GM21717 (cell line): Measurements from ENCODE around the gene CACNA2D1.

Experiments used
- ATAC-seq: cut with Tn5 transposase; IDR thresholded peaks from one replicate; pipeline ENCODE4 v1.9.1; 2021; ENCODE audit warnings: mild to moderate bottlenecking, moderate library complexity; ENCODE audit not compliant: unreplicated experiment

Gene CACNA2D1

DNA sequence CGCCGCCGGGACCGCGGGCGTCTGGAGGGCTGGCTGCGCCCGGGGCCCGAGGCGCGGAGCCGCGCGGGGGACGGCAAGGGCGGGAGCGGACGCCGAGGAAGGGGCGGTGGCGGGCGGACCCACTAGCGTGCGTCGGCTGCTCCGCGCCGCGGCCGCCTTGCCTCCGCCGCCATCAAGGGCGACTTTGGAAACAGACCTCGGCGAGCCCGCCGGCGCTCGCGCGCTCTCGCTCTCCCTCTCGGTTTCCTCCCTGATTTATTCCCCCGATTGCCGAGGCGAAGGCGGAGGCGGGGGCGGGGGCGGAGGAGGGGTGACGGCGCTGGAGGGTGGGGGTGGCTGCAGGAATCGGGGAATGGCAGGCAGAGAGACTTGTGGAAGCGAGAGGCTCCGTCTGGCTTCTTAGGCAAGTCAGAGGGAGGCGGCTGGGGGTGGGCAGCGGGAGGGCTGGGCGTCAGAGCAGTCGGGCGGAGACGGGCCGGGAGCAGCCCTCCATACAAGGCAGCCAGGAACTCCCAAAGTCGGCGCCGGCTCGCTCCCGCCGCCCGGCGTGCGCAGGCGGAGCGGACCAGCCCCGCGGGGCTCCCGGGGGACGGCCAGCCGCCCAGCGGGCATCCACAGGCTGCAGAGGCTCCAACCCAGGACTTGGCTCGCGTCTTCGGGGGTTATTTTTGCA, at the start of gene CACNA2D1:
Gene CACNA2D1 (minus strand): TSS at position 231 of the 673 bp plus-strand sequence.
- ATAC-seq, result no peak

DNA sequence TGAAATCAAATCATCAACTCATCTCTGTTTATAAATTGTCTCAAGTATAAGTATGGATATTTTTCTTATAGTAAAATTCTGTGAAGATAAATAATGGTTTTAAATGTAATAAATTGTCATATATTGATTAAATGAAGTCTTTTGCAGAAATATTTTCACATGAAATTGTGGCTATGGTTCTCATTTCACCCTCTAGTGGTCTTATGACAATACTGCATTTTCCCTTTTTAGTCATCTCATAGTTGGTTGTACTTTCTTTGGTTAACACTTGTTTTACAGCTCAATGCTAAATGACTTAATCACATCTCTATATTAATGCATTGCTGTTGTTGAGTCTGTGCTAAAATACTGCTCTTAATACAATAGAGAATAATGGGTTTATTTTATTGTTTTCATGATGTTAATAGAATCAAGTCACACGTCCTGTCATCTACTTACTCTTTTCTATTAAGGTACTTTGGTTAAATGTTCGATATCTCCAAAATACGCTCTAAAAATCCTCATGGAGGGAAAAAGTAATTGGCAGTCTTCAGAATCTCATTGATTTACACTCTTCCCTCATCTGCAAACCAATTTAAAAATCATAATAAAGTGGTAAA, 38.0 kb upstream of the CACNA2D1 start:
- no peak for ATAC-seq

DNA sequence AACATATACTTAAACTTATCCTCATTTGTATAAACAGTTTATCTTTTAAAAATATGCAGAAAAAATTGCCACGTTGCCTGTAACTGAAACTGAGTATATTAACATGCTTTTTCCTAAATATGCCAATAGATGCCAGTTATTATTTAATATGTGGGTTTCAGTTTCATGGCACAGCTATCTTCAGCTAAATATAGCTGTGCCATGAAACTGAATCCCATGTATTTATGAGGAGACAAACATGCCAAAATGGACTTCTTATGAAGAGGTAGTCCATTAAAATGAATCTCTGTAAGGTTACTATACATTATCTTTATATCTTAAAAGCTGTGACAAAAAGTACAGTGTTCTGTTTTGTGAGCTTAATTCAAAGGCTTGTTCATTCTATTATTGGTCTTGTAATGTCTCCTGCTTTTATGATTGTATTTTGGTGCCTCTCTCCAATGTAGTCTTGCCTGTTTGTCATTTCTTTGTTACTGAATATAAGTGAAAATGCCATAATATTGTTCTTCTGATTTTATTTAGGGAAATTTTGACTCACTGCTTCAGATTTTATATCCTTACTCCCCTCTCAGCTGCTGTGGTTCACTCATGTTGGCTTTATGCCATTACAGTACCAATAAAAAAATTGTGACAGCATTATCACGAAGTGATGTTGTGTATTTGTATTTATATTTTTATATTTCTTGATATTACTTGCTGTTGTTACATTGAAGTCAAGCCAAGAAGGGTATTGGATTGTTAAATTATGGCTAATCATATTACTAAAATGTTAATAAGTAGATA, 34.3 kb upstream of the CACNA2D1 start:
- no peak for ATAC-seq

DNA sequence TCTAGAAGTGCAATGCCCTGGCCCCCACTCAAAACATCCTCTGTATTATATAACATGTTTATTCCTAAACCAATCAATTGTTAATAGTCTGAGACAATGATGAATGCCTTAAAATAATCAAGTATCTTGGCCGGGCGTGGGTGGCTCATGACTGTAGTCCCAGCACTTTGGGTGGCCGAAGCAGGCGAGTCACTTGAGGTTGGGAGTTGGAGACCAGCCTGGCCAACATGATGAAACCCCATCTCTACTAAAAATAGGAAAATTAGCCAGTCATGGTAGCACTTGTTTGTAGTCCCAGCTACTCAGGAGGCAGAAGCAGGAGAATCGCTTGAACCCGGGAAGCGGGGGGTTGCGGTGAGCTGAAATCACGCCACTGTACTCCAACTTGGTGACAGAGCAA, 29.4 kb upstream of the CACNA2D1 start:
- ATAC-seq, result no peak

DNA sequence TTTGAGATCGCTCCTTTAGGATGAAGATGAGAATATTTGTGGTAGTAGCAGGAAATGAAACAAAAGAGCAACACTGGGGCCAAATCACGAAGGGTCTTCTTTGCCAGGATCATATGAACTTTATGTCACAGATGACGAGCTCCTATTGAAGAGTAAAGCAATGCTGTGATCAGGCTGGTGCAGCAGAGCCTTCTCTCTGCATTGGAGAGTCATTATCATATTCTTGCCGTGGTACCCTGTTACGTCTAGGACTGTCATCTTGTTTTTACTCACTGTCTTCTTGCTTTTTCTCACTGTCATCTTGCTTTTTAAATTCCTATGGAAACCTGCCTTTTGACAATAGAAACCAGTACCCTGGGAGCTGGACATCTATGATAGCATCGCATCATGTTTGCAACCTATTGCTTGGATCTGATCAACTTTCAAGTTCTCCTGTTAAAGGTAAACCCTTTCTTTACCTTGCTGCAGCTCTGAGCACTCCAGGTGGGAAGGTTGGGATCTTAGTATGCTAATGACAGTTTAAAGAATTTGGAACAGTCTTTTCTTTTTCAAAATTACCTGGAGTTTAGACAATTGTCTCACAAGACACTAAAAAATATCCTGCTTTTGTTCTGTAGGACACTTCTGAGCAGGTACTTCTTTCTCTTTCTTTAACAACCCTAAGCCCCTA, 27.9 kb upstream of the CACNA2D1 start:
- no peak for ATAC-seq

DNA sequence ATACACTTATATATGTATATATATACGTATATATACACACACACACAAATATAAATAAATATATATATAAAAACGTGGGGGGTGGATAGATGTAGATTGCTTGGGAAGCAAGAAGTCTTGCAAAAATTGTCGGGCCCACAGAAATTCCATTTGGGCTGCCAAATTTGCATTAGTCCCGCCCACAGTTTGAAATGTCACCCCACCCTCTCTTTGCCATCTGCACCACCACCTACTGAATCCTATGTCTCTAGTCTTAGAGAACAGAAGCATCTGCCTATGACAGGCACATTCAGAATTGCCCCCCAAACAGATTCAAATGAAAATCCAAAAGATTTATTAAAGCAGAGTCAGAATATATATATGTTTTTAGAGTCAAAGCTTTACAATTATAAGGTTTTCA, 25.6 kb upstream of the CACNA2D1 start:
- ATAC-seq, result no peak

DNA sequence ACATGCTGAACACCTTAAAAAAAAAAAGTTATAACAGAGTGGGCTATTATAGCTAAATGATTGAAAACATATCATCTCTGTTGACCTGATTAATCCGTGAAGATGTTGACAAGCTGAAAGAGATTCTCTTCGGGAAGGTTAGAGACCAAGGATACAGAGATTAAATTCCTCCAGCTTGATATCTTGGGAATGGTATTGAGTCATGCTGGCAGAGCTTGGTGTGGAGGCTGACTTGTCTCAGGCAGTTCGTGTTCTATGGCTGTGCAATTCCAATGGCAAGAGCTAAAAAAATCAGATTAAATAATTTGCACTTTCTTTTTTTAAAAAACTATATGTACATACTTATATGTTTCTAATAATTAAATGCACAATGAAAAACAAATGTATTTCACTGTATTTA, 24.9 kb upstream of the CACNA2D1 start:
- no peak for ATAC-seq

DNA sequence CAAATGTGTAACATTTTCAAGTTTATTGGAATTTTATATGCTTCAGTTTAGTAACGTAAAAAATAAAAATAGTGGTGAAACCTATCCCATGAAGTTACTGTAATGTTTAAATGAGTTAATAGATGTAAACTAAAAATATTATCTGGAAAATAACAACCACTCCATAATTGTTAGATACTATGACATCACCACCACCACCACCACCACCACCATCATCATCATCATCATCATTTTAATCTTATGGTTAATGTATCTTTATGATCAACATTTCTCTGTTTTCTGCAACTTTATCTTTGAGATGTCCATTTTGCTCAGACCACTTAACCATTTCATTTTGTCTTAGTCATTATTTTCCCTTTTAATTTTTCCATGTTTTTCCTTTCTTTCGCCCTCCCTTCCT, 23.4 kb upstream of the CACNA2D1 start:
- no peak for ATAC-seq

DNA sequence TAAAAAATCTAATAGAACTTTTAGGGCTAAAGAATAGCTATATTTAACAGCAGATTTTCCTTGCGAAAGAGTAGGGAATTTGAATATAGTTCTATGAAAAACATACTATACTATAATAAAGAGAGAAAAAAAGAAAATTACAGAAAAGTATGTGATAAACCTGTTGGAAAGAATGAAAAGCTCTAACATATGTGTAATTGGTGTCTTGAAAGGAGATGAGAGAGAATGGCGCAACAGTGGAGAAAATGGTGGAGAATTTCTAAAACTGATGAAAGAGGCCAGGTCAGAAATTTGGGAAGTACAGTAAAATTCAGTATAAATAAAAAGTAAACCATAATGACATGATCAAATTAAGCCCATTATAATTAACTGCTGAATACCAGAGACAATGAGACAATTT, 20.8 kb upstream of the CACNA2D1 start:
- ATAC-seq, result no peak

DNA sequence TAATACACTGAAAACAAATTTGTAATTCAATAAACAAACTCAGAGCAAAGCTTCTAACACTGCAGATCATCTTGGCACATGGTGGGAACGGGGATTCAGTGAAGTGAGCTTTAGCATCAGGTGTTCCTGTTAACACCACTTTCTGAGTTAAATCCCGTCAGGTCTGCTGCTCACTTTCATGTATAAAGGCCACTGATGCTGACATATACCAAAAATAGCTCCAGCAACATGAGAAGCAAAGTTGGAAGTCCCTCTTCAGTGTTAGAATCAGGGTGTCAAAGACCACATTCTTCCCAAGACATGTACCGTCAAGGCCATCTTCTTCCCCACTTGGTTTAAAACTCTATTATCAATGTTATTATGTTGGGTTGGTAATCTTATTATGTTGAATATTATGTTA, 11.7 kb upstream of the CACNA2D1 start:
- no peak for ATAC-seq

DNA sequence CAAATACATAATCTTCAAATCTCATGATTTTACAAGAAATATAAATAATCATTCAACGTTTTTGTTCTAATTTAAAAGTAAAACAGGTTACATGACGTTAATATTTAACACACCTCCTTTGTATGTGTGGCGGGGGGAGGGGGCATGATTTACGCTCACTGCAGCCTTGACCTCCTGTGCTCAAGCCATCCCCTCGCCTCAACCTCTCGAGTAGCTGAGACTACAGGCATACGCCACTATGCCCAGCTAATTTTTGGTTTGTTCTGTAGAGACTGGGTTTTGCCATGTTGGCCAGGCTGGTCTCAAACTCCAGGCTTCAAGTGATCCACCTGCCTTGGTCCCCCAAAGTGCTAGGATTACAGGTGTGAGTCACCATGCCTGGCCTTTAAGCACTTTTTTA, 7.2 kb upstream of the CACNA2D1 start:
- ATAC-seq, result no peak

DNA sequence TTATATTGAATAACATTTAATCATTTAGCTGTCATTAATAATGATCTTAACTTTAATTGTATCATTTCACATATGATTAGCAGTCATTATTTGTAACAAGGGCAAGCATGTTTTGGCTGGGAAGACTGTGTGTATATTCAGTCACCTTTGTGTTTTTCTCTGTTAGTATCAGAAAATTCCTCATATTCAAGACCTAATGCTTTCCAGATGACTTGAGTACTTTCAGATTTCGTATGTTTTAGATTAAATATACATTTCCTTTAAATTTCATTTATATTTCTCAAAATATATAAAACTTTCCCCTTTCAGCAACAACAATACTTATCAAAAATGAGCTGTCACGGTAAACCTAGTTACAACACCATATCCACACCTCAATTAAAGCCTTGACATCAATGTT, 6.3 kb upstream of the CACNA2D1 start:
- ATAC-seq, result no peak

DNA sequence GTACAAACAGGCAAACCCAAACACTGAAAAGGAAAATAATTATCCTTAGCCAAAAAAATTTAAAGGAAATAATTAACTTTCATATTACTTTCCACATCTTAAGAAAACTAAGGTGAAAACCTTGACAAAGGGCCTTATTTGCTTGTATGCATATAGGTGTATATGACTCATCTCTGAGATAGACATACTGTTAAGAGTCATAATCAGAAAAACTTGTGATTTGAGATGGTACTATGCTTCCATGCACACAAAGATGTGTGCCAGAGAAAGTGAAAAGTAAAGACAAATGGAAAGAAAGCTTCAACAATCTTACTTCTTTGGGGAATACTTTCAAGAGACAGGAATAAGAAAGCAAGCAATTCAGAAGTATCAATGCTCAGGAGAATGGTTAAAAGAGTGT, 3.3 kb upstream of the CACNA2D1 start:
- no peak for ATAC-seq

DNA sequence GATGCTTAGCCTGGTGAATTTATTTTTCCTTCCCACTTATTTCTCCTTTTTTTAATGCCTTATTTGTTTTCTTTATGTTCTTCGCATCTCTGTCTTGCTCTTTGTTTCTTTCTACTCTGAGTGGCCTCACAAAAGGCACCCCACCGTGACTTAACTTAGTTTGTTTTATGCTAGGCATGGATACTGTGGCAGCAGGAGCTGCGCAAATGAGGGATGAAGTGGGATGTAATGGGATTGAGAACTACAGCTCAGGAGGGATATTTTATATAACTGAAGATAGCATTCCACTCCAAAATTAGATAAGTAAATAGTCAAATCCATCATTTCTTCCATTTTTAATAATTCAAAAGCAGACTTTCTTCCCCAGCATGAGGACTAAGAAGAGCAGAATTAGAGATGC, 1.7 kb upstream of the CACNA2D1 start:
- no peak for ATAC-seq

DNA sequence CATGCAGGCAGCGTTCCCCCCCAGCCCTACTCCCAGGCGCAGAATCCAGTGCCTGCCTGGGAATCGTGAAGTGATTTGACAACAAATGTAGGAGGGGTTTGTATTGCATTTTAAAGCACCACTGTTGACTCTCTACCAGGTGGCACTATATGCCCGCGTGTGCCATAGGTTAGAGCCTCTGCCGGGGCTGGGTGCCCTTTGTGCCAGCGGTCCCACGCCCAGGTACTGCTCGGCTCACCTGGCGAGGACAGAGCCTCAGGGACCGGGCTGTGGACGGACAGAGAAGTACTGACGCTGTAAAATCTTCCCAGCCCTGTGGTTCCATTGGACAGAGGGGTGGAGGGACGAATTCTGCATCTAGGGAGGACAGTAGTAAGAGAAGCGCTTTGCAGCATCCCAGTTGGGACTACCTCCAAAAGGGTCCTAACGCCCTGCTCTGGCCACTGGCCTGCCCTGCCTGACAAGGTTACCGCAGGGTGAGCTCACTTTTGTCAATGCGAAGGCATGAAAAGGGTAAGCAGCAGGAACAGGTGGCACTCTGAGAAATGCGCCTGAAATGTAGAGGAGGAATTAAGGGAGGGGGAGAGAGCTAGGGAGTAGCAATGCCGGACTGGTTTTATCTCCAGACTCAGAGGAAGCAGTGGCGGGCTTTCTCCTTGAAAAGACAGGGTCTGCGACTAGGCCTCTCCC, 788 bp upstream of the CACNA2D1 start:
- ATAC-seq, result no peak

DNA sequence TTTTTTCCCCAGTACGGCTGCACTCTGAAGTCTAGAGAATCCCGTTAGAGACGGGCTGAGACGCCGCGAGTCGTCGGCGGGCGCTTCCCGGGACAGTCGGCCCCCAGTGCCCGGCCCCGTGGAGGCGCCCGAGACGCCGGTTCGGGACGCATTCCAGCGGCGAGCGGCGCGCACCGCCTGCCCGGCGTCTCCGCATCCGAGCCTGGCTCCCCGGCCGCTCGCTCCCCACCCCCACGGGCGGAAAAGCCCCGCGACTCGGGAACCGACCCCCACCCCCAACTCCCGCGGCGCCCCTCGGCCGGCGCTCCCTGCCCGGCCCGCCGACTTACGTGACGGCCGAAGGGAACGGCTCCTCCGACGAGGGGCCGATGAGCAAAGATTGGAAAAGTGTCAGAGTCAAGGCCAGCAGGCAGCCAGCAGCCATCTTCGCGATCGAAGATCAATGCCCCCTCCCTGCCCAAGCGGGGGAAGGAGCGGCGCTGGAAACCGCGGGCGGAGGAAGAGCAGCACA, 486 bp downstream of the CACNA2D1 start:
- ATAC-seq, result no peak

DNA sequence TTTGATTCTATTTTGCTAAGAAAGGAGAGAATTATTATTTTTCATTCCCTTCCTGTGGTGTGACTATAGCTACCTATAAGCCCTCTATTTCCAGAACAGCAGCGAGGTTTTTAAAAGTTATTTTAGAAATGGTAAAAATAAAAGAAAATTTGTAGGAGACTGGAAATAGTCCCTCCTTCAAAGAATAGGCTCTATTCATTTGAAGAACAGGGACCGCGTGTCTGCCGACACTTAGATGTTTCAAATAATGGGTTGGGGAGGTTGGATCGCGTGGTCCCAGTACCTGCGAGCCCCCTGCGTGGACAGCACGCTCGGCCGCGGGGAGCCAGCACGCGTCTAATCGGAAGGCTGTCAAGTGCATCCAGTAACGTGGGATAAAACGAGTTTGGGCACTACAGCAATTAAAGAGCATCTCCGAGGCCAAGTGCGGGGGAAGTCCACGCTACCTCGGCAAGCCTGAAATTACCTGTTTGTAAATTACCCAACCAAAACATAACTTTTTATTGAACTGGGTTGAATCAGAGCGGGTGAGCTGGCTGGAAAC, 1.0 kb downstream of the CACNA2D1 start:
- no peak for ATAC-seq

DNA sequence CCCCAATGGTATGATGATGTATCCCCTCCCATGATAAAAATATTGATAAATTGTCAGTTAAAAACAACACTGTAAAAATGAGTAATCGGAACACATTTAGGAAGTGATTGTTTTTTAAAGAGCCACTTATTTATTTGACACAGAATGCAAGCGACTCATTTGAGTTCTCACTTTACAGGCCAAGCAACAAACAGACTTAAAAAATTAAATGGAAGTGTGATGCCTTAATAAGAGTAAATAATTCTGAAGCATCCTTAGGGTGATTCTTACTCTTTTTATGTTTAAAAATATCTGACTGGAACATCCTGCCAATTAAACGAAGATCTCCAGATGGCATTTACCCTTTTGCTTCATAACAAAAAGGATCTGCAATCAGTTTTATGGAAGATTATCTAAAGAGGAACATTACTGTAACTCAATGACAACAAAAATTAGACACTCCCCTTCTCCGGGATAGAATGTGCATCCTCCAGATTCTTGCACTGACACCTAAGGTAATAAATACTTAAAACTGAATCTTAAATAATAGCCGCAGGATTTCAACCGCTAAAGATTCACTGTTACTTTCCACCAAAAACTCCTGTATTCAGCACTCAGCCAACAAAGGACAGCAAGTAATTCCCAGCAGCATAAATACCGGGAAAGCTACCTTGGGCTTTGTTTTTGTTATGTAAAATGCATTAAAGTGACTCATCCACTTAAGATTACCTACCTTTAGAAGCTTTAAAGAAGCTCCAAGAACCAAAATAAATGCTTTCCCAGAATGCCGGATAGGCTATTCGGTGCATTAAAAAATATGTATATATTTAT, 1.7 kb downstream of the CACNA2D1 start:
- ATAC-seq, result no peak

DNA sequence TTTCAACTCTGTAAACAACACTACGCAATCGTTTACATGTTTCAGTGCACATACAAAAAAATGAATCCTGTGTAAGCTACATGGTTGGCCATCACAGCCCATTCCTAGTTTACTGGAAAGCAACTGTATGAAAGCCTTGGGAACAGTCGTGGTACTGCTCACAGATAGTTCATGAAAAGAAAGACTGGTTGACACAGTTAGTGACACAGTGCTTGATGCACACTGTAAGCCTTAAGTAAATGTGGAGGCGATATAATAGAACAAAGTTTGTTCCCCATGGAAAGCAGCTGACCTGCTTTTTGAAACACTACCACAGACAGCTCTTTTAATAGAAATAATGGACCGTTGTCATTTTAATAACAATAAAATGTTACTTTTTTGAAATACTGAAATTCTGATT, 5.1 kb downstream of the CACNA2D1 start:
- no peak for ATAC-seq

DNA sequence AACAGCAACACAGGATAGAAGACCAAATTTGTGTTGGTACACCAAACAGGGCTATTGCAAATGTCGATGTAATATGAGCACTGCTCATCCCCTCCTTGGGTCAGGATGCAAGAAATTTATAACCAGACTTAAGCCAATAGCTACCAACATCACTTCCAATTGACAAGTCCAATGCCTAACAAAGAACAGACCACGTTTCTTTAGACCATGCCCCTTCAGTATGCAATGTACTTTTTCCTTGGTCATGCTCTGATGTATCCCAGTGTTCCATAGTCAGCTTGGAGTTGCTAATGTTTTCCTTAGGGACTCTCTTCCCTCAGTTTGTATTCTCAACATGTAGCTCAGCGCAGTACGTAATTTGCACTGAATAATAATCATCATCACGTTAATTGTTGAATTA, 7.8 kb downstream of the CACNA2D1 start:
- no peak for ATAC-seq
